Neutrophil (primary cell): ENCODE results near the gene LIMS1.
"Not testable (repeated sequence)": the region's sequence is repeated elsewhere in the genome, so short reads cannot be mapped to it uniquely, and the experiment has no call there.

Source experiments
- H3K27ac ChIP-seq: fragments of 200-600 bp; sonication (generic); 2 replicates; pipeline ENCODE4 v1.5.1; 2016; ENCODE audit warnings: mild to moderate bottlenecking, moderate library complexity
- H3K27me3 ChIP-seq: fragments of 200-600 bp; sonication (generic); 2 replicates; pipeline ENCODE4 v1.6.0; 2016; ENCODE audit warnings: mild to moderate bottlenecking
- H3K36me3 ChIP-seq: fragments of 200-600 bp; sonication (generic); 2 replicates; pipeline ENCODE4 v1.5.1; 2017
- H3K4me1 ChIP-seq, 2 experiments: fragments of 200-600 bp in 1 of 2; sonication (generic) in 1 of 2; 1 replicate in 1 of 2; 2 replicates in 1 of 2; pipeline versions ENCODE4 v1.5.1 to v1.6.1; 2013 to 2016; ENCODE audit warnings: low read depth in 1 of 2, low read length in 1 of 2, mild to moderate bottlenecking in 1 of 2, moderate library complexity in 1 of 2; ENCODE audit not compliant: control insufficient read depth in 1 of 2, insufficient read depth in 1 of 2
- H3K4me3 ChIP-seq, 2 experiments: fragments of 200-600 bp in 1 of 2; sonication (generic) in 1 of 2; 1 replicate in 1 of 2; 2 replicates in 1 of 2; pipeline ENCODE4 v1.5.1; 2013 to 2016; ENCODE audit warnings: low read depth in 1 of 2, low read length in 1 of 2, mild to moderate bottlenecking in 1 of 2, moderate library complexity in 1 of 2
- H3K9me3 ChIP-seq: fragments of 200-600 bp; sonication (generic); 2 replicates; pipeline ENCODE4 v1.5.1; 2016
- TF ChIP-seq, protein P1 (sequence below): fragments of 200-600 bp; sonication (generic); IDR thresholded peaks from 2 replicates; pipeline ENCODE4 v1.5.1; 2016; ENCODE audit warnings: antibody characterized with exemption

LIMS1 gene

DNA sequence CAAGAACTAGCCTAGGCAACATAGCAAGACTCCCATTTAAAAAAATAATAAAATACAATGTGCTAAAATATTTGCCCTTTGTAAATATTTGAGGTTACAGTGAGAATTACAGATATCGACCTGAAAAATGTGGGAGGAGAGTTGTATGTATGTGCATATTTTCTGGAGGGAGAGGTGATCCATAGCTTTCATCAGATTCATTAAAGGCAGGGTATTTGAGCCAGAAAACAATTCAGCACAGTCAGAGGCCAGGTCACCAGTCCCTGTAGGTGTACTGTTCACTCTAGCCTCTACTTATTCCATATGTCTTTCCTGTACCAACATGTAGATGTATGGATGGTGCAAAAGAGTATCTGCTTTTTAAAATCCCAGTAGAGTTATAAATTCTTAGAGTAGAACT is 136.0 kb downstream of the LIMS1 start:
- H3K4me1 ChIP-seq = peaks cover 14 to 23% of the 10 kb centered on the region in 2 experiments
- H3K36me3 ChIP-seq, H3K27me3 ChIP-seq, H3K9me3 ChIP-seq, H3K4me3 ChIP-seq, H3K27ac ChIP-seq: not testable (repeated sequence)

- H3K9me3 ChIP-seq, H3K27me3 ChIP-seq, H3K36me3 ChIP-seq, H3K27ac ChIP-seq, H3K4me3 ChIP-seq: not testable (repeated sequence)
- peaks cover 8 to 14% of the 10 kb centered on the region in 2 experiments for H3K4me1 ChIP-seq
These were observed 138.0 kb downstream of the LIMS1 start for GRCh38 chr2:108672200-108672805.

GRCh38 chr2:108676522-108676921 is 142.3 kb downstream of the LIMS1 start:
- H3K4me3 ChIP-seq, H3K27me3 ChIP-seq, H3K9me3 ChIP-seq, H3K27ac ChIP-seq, H3K4me1 ChIP-seq: not testable (repeated sequence)
- peaks cover 35% of the 10 kb centered on the region for H3K36me3 ChIP-seq

GRCh38 chr2:108677239-108677744 is 143.0 kb downstream of the LIMS1 start:
- peaks cover 42% of the 10 kb centered on the region for H3K36me3 ChIP-seq
- not testable (repeated sequence) for H3K27ac ChIP-seq, H3K4me1 ChIP-seq, H3K4me3 ChIP-seq, H3K27me3 ChIP-seq, H3K9me3 ChIP-seq

- H3K4me1 ChIP-seq, H3K9me3 ChIP-seq, H3K27me3 ChIP-seq, H3K4me3 ChIP-seq: not testable (repeated sequence)
- H3K36me3 ChIP-seq = peaks cover 48% of the 10 kb centered on the region
- peak overlapping the region; percentile 46 for H3K27ac ChIP-seq
These were observed 144.0 kb downstream of the LIMS1 start for GRCh38 chr2:108678198-108678651.

GRCh38 chr2:108680805-108681204 is 146.5 kb downstream of the LIMS1 start:
- H3K4me3 ChIP-seq, H3K27me3 ChIP-seq, H3K9me3 ChIP-seq, H3K4me1 ChIP-seq, H3K27ac ChIP-seq: not testable (repeated sequence)
- peaks cover 63% of the 10 kb centered on the region for H3K36me3 ChIP-seq

- H3K27me3 ChIP-seq, H3K9me3 ChIP-seq, H3K4me3 ChIP-seq, H3K27ac ChIP-seq, H3K4me1 ChIP-seq: not testable (repeated sequence)
- H3K36me3 ChIP-seq = peaks cover 16% of the 10 kb centered on the region
These were observed 154.8 kb downstream of the LIMS1 start for GRCh38 chr2:108688818-108689756.

- not testable (repeated sequence) for H3K27me3 ChIP-seq, H3K4me1 ChIP-seq, H3K9me3 ChIP-seq, H3K4me3 ChIP-seq, H3K27ac ChIP-seq
- H3K36me3 ChIP-seq = peaks cover 10% of the 10 kb centered on the region
These were observed 155.7 kb downstream of the LIMS1 start for GRCh38 chr2:108690001-108690400.

- TF ChIP-seq, protein P1, sequence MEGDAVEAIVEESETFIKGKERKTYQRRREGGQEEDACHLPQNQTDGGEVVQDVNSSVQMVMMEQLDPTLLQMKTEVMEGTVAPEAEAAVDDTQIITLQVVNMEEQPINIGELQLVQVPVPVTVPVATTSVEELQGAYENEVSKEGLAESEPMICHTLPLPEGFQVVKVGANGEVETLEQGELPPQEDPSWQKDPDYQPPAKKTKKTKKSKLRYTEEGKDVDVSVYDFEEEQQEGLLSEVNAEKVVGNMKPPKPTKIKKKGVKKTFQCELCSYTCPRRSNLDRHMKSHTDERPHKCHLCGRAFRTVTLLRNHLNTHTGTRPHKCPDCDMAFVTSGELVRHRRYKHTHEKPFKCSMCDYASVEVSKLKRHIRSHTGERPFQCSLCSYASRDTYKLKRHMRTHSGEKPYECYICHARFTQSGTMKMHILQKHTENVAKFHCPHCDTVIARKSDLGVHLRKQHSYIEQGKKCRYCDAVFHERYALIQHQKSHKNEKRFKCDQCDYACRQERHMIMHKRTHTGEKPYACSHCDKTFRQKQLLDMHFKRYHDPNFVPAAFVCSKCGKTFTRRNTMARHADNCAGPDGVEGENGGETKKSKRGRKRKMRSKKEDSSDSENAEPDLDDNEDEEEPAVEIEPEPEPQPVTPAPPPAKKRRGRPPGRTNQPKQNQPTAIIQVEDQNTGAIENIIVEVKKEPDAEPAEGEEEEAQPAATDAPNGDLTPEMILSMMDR = no peak
- Histone ChIP-seq H3K27ac (no peak overlapping the region), H3K36me3 (no peaks in the 10 kb centered on the region), H3K27me3 (no peaks in the 10 kb centered on the region), H3K4me1 (no peaks in the 10 kb centered on the region), H3K4me3 (no peak overlapping the region), H3K9me3 (no peaks in the 10 kb centered on the region)
These were observed 157.2 kb downstream of the LIMS1 start for GRCh38 chr2:108691447-108691846.
